ENCODE measurements around the gene RNF114.
"Not testable (repeated sequence)": the region's sequence is repeated elsewhere in the genome, so short reads cannot be mapped to it uniquely, and the experiment has no call there.

Gene RNF114

GRCh38 chr20:49936153-49937026 is at the start of gene RNF114:
RNF114 (plus strand) TSS chr20:49936397; CDS start chr20:49936413, 16 bp downstream.
- DNase-seq = peak; percentile 94

- no peak for DNase-seq
These were observed 49.5 kb upstream of the RNF114 start for GRCh38 chr20:49886571-49887213.

- no peak for DNase-seq
These were observed 48.7 kb upstream of the RNF114 start for GRCh38 chr20:49887251-49888211.

- DNase-seq = peak; percentile 71
These were observed 47.8 kb upstream of the RNF114 start for GRCh38 chr20:49888212-49889000.

- no peak for DNase-seq
These were observed 46.9 kb upstream of the RNF114 start for GRCh38 chr20:49889001-49889934.

GRCh38 chr20:49889935-49890333 is 46.3 kb upstream of the RNF114 start:
- no peak for DNase-seq

GRCh38 chr20:49890471-49891361 is 45.5 kb upstream of the RNF114 start:
- DNase-seq = no peak

- no peak for DNase-seq
These were observed 44.6 kb upstream of the RNF114 start for GRCh38 chr20:49891476-49892110.

- no peak for DNase-seq
These were observed 43.9 kb upstream of the RNF114 start for GRCh38 chr20:49892260-49892659.

- no peak for DNase-seq
These were observed 43.4 kb upstream of the RNF114 start for GRCh38 chr20:49892817-49893216.

- peak; percentile 67 for DNase-seq
These were observed 42.7 kb upstream of the RNF114 start for GRCh38 chr20:49893242-49894072.

- DNase-seq = peak; percentile 50
These were observed 42.1 kb upstream of the RNF114 start for GRCh38 chr20:49894073-49894470.

- DNase-seq = not testable (repeated sequence)
These were observed 40.6 kb upstream of the RNF114 start for GRCh38 chr20:49895474-49896093.

GRCh38 chr20:49896204-49896603 is 40.0 kb upstream of the RNF114 start:
- no peak for DNase-seq

- DNase-seq = no peak
These were observed 36.4 kb upstream of the RNF114 start for GRCh38 chr20:49899541-49900383.

- no peak for DNase-seq
These were observed 34.6 kb upstream of the RNF114 start for GRCh38 chr20:49901588-49901987.
